Measurements from ENCODE around the gene LHX3. TPM values are rescaled to one million over a fixed set of nuclear protein-coding genes. Genes with fewer than 3 reads are reported as not detected.

Gene LHX3
- total RNA-seq, 1 experiment from 2014 or later: 0.11 TPM

DNA sequence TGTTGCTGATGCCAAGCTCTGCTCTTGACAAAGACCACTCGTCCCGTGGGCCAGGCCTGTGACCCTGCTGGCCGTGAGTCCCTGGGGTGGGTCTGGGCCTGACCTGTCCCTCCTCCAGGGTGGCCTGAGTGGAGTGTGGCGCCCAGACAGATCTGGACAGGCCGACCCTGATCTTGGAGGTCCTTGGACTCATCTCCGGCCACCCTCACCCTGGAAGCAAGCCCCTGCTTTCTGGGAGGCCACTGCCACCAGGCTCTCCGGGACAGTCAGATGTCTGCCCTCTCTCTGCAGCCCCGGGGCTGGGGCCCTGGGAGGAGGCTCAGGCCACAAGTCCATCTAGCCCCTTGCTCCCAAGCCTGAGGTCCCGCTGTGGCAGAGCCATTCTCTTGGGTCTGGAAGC lies 55.1 kb downstream of the LHX3 start:
- CTCF ChIA-PET: interaction anchor here (0.7 kb wide), 1 partner anchor 11 kb away, joined by 3 read pairs; no protein-coding TSS in a partner anchor
- Histone ChIP-seq H3K36me3 (ENCODE audit: insufficient read depth, low read length, poor library complexity, severe bottlenecking) (no peaks in the 10 kb centered on the region), H3K9me3 (ENCODE audit: low read depth, low read length, poor library complexity, severe bottlenecking) (no peaks in the 10 kb centered on the region), H3K4me3 (ENCODE audit: low read depth, low read length, poor library complexity, severe bottlenecking) (no peak overlapping the region), H3K27me3 (replicated peaks; ENCODE audit: insufficient read depth, low read depth, low read length, poor library complexity) (no peaks in the 10 kb centered on the region), H3K27ac (ENCODE audit: low read depth, low read length, poor library complexity, severe bottlenecking) (no peak overlapping the region), H3K4me1 (ENCODE audit: insufficient read depth, low read length, poor library complexity, severe bottlenecking) (peaks cover 5% of the 10 kb centered on the region)
- no peak for DNase-seq (ENCODE audit: low spot score)
- no TSS peak for BruUV-seq (replicated peaks)
- POLR2A ChIA-PET (ENCODE audit: low non-redundant PET): no interaction called here
- intact Hi-C loops (cut with micrococcal nuclease; ENCODE audit: unreplicated experiment): no loop called here
- TF ChIP-seq, protein P1, sequence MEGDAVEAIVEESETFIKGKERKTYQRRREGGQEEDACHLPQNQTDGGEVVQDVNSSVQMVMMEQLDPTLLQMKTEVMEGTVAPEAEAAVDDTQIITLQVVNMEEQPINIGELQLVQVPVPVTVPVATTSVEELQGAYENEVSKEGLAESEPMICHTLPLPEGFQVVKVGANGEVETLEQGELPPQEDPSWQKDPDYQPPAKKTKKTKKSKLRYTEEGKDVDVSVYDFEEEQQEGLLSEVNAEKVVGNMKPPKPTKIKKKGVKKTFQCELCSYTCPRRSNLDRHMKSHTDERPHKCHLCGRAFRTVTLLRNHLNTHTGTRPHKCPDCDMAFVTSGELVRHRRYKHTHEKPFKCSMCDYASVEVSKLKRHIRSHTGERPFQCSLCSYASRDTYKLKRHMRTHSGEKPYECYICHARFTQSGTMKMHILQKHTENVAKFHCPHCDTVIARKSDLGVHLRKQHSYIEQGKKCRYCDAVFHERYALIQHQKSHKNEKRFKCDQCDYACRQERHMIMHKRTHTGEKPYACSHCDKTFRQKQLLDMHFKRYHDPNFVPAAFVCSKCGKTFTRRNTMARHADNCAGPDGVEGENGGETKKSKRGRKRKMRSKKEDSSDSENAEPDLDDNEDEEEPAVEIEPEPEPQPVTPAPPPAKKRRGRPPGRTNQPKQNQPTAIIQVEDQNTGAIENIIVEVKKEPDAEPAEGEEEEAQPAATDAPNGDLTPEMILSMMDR (conservative IDR thresholded peaks at IDR 0.05; ENCODE audit: low read depth, low read length): no peak
- no peak for TF ChIP-seq EZH2 (IDR thresholded peaks at IDR 0.05; ENCODE audit: borderline replicate concordance, low read depth, low read length, poor library complexity, severe bottlenecking)

DNA sequence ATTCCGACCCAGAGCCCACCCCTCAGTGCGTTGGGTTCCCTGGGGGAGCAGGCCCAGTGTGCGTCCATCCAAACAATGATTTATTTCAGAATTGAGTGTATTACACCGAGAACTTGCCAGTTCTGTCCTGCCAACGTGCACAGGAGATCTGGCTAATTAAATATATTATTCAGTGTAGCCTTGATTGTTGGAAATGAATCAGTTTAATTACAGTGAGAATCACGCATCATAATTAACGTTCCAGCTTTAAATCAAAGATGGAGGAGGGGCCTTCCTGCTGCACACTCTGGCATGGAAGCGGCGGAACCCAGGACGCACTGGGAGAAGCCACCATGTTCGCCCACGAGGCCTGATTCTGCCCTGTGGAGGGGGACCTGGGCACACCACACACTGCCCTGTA lies 55.6 kb downstream of the LHX3 start:
- Histone ChIP-seq H3K27ac (ENCODE audit: low read depth, low read length, poor library complexity, severe bottlenecking) (no peak overlapping the region), H3K27me3 (replicated peaks; ENCODE audit: insufficient read depth, low read depth, low read length, poor library complexity) (no peaks in the 10 kb centered on the region), H3K36me3 (ENCODE audit: insufficient read depth, low read length, poor library complexity, severe bottlenecking) (no peaks in the 10 kb centered on the region), H3K9me3 (ENCODE audit: low read depth, low read length, poor library complexity, severe bottlenecking) (no peaks in the 10 kb centered on the region), H3K4me3 (ENCODE audit: low read depth, low read length, poor library complexity, severe bottlenecking) (no peak overlapping the region), H3K4me1 (ENCODE audit: insufficient read depth, low read length, poor library complexity, severe bottlenecking) (peaks cover 5% of the 10 kb centered on the region)
- TF ChIP-seq, protein P1 (conservative IDR thresholded peaks at IDR 0.05; ENCODE audit: low read depth, low read length): no peak
- no peak for TF ChIP-seq EZH2 (IDR thresholded peaks at IDR 0.05; ENCODE audit: borderline replicate concordance, low read depth, low read length, poor library complexity, severe bottlenecking)
- intact Hi-C loops (cut with micrococcal nuclease; ENCODE audit: unreplicated experiment): no loop called here
- DNase-seq (ENCODE audit: low spot score): no peak
- CTCF ChIA-PET: interaction anchor here (0.7 kb wide), 1 partner anchor 11 kb away, joined by 3 read pairs; no protein-coding TSS in a partner anchor
- BruUV-seq (replicated peaks): no TSS peak
- POLR2A ChIA-PET (ENCODE audit: low non-redundant PET): no interaction called here

DNA sequence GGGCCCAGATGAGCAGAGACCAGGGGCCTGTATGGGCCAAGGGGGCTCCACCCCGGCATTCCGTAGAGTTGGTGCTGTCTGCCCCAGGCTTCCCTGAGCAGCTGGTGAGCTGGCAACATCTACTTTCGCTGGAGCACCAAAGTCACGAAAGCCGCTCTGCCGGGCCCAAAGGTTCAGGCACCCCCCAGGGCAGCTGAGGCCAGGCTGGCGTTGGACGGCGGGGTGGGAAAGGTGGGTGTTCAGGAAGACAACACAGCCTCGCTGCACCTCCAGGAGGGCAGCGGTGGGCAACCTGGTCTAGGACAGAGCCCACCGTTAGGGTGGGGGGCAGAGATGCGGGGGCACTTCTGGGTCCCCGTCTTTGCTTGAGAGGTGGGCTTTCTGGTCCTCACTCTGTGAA lies 56.2 kb downstream of the LHX3 start:
- intact Hi-C loops (cut with micrococcal nuclease; ENCODE audit: unreplicated experiment): no loop called here
- H3K9me3 ChIP-seq (ENCODE audit: low read depth, low read length, poor library complexity, severe bottlenecking): no peaks in the 10 kb centered on the region
- ChIA-PET POLR2A (ENCODE audit: low non-redundant PET) (no interaction called here), CTCF (no interaction called here)
- H3K4me1 ChIP-seq (ENCODE audit: insufficient read depth, low read length, poor library complexity, severe bottlenecking): peaks cover 8% of the 10 kb centered on the region
- BruUV-seq (replicated peaks): no TSS peak
- TF ChIP-seq EZH2 (IDR thresholded peaks at IDR 0.05; ENCODE audit: borderline replicate concordance, low read depth, low read length, poor library complexity, severe bottlenecking): no peak
- TF ChIP-seq, protein P1 (conservative IDR thresholded peaks at IDR 0.05; ENCODE audit: low read depth, low read length): no peak
- no peak for DNase-seq (ENCODE audit: low spot score)
- no peaks in the 10 kb centered on the region for H3K27me3 ChIP-seq (replicated peaks; ENCODE audit: insufficient read depth, low read depth, low read length, poor library complexity)
- H3K27ac ChIP-seq (ENCODE audit: low read depth, low read length, poor library complexity, severe bottlenecking): no peak overlapping the region
- H3K4me3 ChIP-seq (ENCODE audit: low read depth, low read length, poor library complexity, severe bottlenecking): no peak overlapping the region
- H3K36me3 ChIP-seq (ENCODE audit: insufficient read depth, low read length, poor library complexity, severe bottlenecking): no peaks in the 10 kb centered on the region

Data from A673 (cell line).